ENCODE measurements around the gene PRR29.

PRR29 gene

DNA sequence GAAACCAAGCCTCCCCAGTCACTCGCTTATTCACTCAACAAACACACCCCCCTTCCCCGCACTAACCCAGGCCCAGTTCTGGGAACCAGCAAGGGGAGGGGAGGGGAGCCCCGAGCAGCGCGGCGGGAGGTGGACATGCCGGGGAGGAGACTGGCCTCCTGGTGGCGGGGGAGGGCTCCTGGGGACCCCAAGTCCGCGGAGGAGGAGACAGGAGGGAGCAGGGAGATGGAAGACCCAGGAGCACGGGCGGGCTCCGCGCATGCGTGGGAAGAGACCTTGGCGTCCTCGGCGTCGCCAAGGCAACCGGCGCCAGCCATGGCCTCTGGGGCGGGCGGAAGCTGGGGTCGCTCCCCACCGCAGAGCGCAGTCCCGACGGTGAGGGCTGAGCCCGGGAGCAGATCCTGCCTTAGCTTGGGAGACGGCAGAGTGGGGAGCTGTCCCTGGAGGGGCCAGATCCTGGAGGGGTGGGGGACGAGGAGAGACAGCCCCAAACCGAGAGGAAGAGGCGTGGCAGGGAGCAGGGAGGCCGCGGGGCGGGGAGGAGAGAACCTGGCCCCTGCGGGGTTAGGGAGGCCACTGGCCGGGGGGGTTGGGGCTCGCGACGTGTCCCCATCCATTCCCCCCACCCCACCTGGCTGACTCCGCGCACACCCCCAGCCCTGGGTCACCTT, at the start of gene PRR29:
TSS of gene PRR29 (plus strand) at position 302 of the 671 bp plus-strand sequence. CDS start at position 316, 14 bp downstream.
- peak; percentile 21 for DNase-seq

- DNase-seq, result no peak
Observed at GRCh38 chr17:63948521-63948920, 49.6 kb upstream of the PRR29 start.

- DNase-seq, result no peak
Observed at GRCh38 chr17:63949576-63950250, 48.4 kb upstream of the PRR29 start.

DNA sequence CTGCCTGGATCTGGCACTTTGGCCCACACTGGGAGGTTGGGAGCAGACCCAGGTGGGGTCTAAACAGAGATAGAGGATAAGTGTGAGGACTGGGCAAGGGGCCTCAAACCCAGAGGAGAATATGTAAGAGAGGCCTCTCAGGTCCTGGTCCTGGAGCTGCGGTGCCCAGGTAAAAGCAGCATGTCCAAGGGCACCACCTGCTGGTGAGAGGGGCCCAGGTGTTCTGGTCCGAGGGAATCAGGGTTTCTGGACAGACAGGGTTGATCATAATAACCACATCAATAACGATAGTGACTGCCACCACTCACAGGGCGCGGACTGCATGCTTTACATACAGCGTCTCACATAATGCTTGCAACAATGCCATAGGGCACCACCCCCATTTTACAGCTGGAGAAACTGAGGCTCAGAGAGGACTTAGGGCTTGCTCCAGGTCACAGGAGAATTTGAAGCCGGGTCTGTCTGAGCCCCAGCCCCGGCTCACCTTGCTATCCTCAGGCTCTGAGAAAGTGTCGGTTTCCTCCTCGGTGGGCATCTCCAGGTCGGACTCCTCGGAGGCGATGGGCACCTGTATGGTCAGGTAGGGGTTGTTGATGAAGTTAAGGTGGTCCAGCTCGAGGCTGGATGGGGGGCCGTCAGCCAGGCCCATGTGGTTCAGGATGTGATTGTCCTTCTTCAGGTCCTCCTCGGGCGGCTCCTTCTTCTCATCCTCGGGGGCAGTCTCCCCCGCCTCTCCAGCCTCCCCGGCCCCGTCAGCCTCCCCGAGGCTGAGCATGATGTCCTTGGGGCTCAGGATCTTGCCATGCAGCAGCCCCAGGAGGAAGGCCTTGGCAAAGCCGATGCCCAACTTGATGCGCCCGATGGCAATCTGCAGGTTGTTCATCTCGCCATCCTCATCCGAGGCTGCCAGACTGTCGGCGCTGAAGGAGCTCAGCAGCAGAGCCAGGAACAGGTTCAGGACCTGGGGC, 46.9 kb upstream of the PRR29 start:
- no peak for DNase-seq

DNA sequence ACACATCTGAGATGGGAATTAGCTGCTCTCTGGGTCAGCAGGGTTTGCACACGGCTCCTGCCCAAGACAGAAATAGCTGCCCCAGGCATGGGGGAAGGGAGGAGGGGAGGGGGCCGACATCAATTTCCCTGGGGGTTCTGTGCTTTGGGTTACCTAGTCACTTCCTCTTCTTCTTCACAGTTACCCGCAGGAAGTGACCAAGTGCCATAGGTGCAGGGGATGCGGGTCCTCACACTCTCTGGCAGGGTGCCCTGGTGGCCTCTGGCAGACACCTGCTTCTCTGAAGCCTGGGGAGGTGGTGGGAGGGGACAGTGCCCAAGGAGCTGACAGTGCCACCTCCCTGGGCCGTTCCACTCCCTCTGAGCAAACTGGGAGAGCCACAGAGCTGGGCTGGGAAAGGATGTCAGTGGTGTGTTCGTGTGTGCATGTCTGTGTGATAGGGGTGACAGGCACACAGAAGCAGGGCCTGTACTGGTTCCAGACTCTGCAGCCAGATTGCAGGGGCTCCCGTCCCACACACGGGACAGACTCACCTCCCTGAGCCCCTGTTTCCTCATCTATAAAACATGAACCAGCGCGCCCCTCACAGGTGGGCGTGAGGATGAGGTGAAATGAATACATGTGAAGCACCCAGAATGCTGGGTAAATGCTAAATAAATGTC, 43.6 kb upstream of the PRR29 start:
- DNase-seq, result no peak

- no peak for DNase-seq
Observed at GRCh38 chr17:63955232-63955631, 42.9 kb upstream of the PRR29 start.

DNA sequence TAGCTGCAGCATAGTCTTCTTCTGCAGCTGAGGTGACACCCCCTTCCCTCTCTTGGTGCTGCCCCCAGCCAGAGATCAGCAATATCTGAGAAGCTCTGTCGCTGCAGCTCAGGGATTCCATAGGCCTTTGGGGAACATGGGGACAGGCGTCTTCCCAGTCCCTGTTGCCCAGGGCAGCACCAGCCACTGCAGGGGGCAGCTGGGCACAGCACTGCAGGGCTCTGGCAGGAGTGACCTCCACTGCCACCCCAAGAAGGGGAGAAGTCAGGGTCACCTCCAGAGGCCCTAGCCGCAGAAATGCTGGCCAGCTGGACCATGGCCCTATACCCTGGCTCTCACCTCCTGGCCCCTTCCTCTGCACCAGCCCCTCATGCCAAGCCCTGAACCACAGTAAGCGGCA, 42.4 kb upstream of the PRR29 start:
- no peak for DNase-seq

GRCh38 chr17:63956296-63956920, 41.7 kb upstream of the PRR29 start:
- DNase-seq, result no peak

GRCh38 chr17:63960006-63960405, 38.1 kb upstream of the PRR29 start:
- DNase-seq, result no peak

DNA sequence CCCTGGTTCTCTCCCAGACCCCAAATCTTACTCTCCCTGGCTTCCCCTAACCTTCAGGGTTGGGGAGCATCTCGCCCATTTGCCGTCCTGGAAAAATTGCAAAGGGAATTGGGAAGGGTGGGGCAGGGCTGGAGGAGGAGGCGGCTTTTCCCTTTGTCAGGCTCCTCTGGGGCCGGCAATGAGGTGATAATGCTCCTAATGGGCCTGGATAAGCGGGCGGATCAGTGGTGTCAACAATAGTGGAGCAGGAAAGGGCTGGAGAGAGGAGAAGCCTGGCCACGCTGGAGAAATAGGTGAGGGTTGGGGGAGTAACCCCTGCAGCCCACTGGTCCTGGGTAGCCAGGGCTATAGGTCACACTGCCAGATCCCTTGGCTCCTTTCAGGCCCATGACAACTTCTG, 37.7 kb upstream of the PRR29 start:
- no peak for DNase-seq

- no peak for DNase-seq
Observed at GRCh38 chr17:63961355-63962212, 36.6 kb upstream of the PRR29 start.

DNA sequence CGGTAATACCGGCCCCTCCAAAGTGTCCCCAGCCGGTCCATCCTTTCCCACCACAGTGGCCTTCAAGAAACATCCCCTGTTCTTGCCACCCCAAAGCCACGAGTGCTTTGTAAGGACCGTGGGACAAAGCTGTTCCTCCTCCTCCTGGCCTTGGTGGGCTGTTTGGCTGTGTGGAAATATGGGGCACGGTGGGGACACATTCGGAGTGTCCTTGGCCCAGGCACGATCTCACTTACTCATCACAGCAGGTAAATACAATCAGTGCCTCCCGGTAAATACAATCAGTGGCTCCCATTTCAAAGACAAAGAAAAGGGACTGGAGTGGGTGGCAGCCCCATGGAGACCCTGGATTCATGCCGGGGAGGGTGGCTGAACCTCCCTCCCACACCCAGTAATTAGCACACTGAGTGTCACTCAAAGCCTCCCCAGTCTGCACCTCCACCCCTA, 35.8 kb upstream of the PRR29 start:
- no peak for DNase-seq

GRCh38 chr17:63963123-63963522, 35.0 kb upstream of the PRR29 start:
- DNase-seq, result no peak

GRCh38 chr17:63966646-63967264, 31.4 kb upstream of the PRR29 start:
- no peak for DNase-seq

DNA sequence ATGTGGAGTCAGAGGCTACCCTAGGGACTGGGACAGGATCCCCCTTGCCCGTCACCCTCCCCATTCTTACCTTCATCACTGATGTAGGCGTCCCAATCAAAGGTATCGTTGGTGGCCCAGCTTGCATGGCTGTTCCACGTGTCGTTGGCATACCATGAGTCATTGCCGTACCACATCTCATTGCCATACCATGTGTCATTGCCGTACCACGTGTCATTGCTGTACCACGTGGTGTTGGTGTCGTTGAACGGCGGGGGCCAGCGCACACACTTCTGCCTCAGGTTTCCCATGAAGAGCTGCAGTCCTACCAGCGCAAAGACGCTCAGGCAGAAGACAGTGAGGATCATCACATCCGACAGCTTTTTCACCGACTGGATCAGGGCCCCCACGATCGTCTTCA, 30.2 kb upstream of the PRR29 start:
- DNase-seq, result no peak

- no peak for DNase-seq
Observed at GRCh38 chr17:63969278-63969677, 28.9 kb upstream of the PRR29 start.

DNA sequence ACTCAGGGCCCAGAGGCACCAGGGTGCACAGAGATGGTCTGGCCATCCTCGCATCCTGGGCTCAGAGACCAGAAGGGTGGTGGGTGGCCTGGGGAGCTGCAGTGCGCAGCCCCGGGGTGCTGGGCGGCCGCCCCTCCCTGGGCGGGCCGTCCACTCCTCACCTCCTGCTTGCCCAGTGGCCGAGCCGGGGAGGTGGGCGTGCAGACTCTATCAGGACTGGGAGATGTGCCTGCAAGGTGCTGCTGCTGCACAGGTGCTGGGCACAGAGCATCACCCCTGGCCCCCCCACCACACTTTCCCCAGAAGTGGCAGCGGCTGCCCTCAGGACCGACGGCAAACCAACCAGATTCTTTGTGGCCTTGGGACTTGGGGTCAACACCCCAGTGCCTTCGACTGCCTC, 25.4 kb upstream of the PRR29 start, which contains the start of gene SCN4A:
TSS of gene SCN4A (minus strand) at position 123 of the 400 bp plus-strand sequence. CDS start at position 46, 77 bp downstream.
- DNase-seq, result no peak

DNA sequence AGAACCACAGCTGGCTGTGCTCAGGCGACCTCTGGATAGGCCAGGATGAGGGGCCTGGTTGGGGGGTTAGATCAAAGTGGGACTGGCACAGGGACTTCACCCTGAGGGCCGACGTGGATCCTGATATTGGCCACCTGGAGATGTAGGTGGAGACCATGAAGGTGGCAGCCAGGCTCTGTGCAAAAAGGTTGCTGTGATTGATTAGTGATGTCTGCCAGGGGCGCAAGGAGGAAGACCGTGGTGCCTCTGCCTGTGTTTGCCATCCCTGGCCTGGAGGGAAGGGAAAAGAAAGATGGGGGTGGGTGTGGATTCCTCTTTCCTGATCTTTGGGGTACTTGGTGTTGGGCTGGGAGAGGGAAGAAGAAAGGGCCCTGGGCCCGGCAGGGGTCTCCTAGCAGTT, 24.9 kb upstream of the PRR29 start:
- no peak for DNase-seq

GRCh38 chr17:63973930-63974593, 24.1 kb upstream of the PRR29 start:
- DNase-seq, result peak; percentile 45

DNA sequence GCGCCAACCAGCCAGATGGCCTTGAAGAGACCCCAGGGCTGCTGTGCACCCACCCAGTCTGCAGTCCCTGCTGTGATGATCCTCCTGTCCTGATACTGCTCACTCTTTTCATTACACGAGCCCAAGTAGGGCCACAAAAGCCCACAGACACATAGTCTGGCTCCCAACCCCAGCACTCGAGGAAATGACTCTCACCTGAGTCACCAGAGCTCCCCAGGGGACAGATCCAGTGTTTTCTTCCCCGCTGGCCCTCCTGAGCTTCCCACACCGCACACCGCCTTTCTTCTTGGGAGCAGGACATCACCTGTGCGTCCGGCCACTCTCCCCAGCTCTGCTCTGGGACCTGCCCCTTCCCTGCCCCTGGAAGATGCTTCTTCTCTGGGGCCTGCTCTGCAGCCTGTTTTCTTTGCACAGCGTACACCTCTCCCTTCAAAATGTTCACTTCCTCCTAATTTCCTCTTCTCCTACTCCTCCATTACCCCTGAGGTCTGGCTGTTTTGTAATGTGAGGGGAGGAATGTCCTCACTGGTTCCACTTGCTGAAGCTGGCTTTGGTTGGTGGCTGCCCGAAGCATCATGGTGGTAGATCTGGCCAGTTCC, 23.5 kb upstream of the PRR29 start:
- DNase-seq, result peak; percentile 45

All from kidney glomerular epithelial cell (primary cell).